ENCODE data around the gene GIGYF2. TPM values are rescaled to one million over a fixed set of nuclear protein-coding genes. Genes with fewer than 3 reads are reported as not detected.
A peak's percentile ranks its signal among the peaks of the same experiment; 100 is the strongest.

Gene GIGYF2
- total and polyA plus RNA-seq, 12 donors, result 9.9 to 71.7 (median 66.1) TPM

DNA sequence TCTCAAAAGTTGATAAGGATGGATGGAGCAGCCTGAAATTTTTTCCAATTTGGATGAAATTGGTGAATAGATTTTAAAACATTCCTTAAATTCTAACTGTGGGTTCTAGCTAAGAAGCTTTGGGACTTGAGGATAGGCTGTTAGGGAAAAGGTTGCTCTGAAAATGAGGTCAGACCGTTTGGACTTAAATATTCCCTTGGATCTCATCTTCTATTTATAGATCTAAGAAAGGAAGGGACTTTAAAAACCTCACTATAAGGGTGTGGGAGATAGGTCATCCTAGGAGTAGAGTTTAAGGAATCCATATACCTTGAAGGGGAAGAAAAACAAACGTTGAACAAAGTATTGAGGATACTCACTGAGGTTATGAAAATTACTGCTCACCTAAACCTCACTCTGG is 155.5 kb downstream of the GIGYF2 start:
- ATAC-seq (no peak), DNase-seq (no peak)
- H3K4me3 ChIP-seq, result no peak overlapping the region
- WGBS, 2 donors, result 37 to 44% methylated on average over 2 of the region's 2 CpGs
- no peaks in the 10 kb centered on the region for H3K9me3 ChIP-seq
- H3K27ac ChIP-seq, result no peak overlapping the region
- intact Hi-C loops (cut with DNase I), result loop anchor here in 9 of 10 donors (1.0 to 10.0 kb wide), 8 partner anchors 182 to 402 kb away; partner anchors contain the start of genes ATG16L1 (in 8 of the 9) and NEU2 (in 1 of the 9)
- H3K36me3 ChIP-seq, result peaks cover 0 to 98% (median 57%) of the 10 kb centered on the region in 9 donors
- no peaks in the 10 kb centered on the region for H3K27me3 ChIP-seq
- H3K4me1 ChIP-seq, result peaks cover 0 to 16% (median 0%) of the 10 kb centered on the region in 9 donors
- no peak for TF ChIP-seq CTCF (IDR thresholded peaks at IDR 0.05)

- DNase-seq (no peak), ATAC-seq (no peak)
- intact Hi-C loops (cut with DNase I), result loop anchor here in 8 of 10 donors (5.0 to 10.0 kb wide), 6 partner anchors 181 to 401 kb away; partner anchors contain the start of genes ATG16L1 (in 6 of the 8) and NEU2 (in 1 of the 8)
- no peak for TF ChIP-seq CTCF (IDR thresholded peaks at IDR 0.05)
- Histone ChIP-seq H3K9me3 (no peaks in the 10 kb centered on the region), H3K4me1 (peaks cover 0 to 16% (median 0%) of the 10 kb centered on the region in 9 donors), H3K27ac (peak overlapping the region in 1 of 10 donors; percentile 10), H3K36me3 (peaks cover 0 to 98% (median 49%) of the 10 kb centered on the region in 9 donors), H3K4me3 (no peak overlapping the region), H3K27me3 (no peaks in the 10 kb centered on the region)
- WGBS, 2 donors, result 57 to 63% methylated on average over 7 of the region's 7 CpGs
These were observed 157.0 kb downstream of the GIGYF2 start for GRCh38 chr2:232854082-232854481.

DNA sequence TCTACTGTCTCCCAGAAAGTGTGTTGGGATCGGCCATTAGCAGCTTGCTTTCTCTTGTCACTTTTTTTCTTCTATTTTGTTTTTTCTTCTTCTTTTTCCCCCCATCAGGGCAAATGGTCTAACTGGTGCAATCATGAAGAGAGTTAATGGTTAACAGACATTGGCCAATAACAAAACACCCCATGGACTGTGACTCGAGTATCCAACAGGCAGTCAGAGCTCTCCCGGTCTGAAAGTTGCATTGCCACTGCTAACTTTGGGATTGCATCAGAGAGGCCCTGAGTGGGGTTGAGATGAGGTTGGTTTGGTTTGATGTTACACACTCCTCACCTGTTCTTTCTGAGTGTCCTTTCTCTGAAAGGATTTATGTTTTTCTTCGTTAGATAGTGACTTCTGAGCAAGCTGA is 160.0 kb downstream of the GIGYF2 start:
- no peak for ATAC-seq
- Histone ChIP-seq H3K4me3 (no peak overlapping the region), H3K27ac (no peak overlapping the region), H3K27me3 (no peaks in the 10 kb centered on the region), H3K4me1 (peaks cover 0 to 14% (median 0%) of the 10 kb centered on the region in 9 donors), H3K36me3 (peaks cover 0 to 95% (median 32%) of the 10 kb centered on the region in 9 donors), H3K9me3 (no peaks in the 10 kb centered on the region)
- 83 to 85% methylated on average over 4 of the region's 4 CpGs for WGBS, 2 donors
- intact Hi-C loops (cut with DNase I), result loop anchor here in 7 of 10 donors (5.0 to 10.0 kb wide), 6 partner anchors 178 to 398 kb away; partner anchors contain the start of genes ATG16L1 (in 1 of the 7) and NEU2 (in 1 of the 7)
- no peak for DNase-seq
- TF ChIP-seq CTCF (IDR thresholded peaks at IDR 0.05), result no peak

- intact Hi-C loops (cut with DNase I), result loop anchor here in 7 of 10 donors (5.0 to 10.0 kb wide), 6 partner anchors 175 to 395 kb away; partner anchors contain the start of genes ATG16L1 (in 1 of the 7) and NEU2 (in 1 of the 7)
- H3K4me3 ChIP-seq, result no peak overlapping the region
- DNase-seq (no peak), ATAC-seq (no peak)
- H3K9me3 ChIP-seq, result no peaks in the 10 kb centered on the region
- H3K4me1 ChIP-seq, result no peaks in the 10 kb centered on the region
- 93 to 95% methylated on average over 4 of the region's 4 CpGs for WGBS, 2 donors
- no peak overlapping the region for H3K27ac ChIP-seq
- no peak for TF ChIP-seq CTCF (IDR thresholded peaks at IDR 0.05)
- H3K36me3 ChIP-seq, result peaks cover 0 to 74% (median 32%) of the 10 kb centered on the region in 9 donors
- H3K27me3 ChIP-seq, result no peaks in the 10 kb centered on the region
These were observed 162.3 kb downstream of the GIGYF2 start for GRCh38 chr2:232859385-232859916.
